ENCODE results near the gene P3H2.
A peak's percentile ranks its signal among the peaks of the same experiment; 100 is the strongest.
"Not testable (repeated sequence)": the region's sequence is repeated elsewhere in the genome, so short reads cannot be mapped to it uniquely, and the experiment has no call there.

P3H2 gene

GRCh38 chr3:190079173-190079572, 41.5 kb downstream of the P3H2 start:
- DNase-seq: not testable (repeated sequence)

DNA sequence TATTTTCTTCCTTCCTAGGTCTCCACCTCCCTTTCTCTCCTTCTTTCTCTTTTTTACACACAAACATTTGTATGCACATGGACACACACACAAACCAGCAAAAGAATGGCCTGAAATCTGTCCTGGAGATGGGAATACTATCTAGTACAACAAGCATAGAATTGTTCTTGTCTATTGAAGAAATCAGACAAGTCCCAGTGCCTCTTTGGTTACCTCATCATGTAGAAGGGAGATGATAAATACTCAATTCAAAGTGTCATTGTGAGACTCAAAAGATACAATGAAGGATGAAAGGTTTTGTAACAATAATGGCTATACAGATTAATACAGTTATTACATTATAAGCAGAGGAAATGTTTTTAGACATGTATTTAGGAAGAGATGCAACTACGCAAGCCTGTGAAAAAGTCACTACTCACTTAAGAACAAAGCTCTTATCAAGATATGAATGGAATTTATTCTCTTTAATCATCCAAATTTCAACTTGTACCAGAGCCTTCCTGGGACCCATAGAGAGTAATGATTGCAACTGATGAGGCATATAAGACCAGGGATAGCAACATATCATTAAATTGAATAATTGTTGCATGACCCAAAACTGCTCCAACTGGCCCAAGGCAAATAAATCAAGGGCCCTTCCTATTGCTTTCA, 43.2 kb downstream of the P3H2 start:
- no peak for DNase-seq

- no peak for DNase-seq
Measured at GRCh38 chr3:190076601-190077394, 43.9 kb downstream of the P3H2 start.

GRCh38 chr3:190076136-190076535, 44.6 kb downstream of the P3H2 start:
- no peak for DNase-seq

GRCh38 chr3:190074817-190075216, 45.9 kb downstream of the P3H2 start:
- DNase-seq: no peak

DNA sequence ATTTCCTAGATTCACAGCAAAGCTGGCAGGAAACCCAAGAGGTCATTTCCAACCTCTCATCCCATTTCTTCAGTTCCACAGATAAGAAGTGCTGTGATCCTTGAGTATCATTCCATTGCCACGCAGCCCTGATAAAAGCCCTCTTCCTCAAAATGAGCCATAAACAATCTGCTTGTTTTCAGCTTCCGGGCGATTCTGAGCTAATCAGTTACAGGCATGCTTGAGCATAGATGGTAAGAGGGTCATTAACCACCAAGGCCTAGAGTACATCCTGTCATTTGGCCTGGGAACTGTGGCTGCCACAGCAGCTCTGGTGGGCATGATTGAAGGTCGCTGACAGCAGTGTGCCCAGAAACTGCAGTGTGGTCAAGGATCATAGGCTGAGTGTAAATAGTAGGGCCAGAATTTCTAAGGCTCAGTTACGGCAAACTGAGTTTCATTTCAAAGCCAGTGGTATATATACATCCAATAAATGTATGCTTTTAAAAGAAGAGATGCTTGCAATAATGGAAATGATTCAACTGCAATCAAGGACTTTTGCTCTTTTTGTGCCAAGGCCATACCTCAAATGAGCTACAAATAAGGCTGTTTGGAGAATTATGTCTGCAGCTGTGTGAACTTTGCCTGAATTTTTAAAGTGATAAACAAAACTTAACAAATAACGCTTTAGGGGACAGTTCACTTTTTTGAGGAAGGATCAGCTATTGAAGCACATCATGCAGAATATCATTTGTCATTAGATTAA, 47.3 kb downstream of the P3H2 start:
- peak; percentile 56 for DNase-seq

GRCh38 chr3:190072856-190073255, 47.8 kb downstream of the P3H2 start:
- DNase-seq: no peak

GRCh38 chr3:190071921-190072320, 48.8 kb downstream of the P3H2 start:
- not testable (repeated sequence) for DNase-seq

- no peak for DNase-seq
Measured at GRCh38 chr3:190070622-190071347, 49.9 kb downstream of the P3H2 start.

- DNase-seq: no peak
Measured at GRCh38 chr3:190065204-190065603, 55.5 kb downstream of the P3H2 start.

DNA sequence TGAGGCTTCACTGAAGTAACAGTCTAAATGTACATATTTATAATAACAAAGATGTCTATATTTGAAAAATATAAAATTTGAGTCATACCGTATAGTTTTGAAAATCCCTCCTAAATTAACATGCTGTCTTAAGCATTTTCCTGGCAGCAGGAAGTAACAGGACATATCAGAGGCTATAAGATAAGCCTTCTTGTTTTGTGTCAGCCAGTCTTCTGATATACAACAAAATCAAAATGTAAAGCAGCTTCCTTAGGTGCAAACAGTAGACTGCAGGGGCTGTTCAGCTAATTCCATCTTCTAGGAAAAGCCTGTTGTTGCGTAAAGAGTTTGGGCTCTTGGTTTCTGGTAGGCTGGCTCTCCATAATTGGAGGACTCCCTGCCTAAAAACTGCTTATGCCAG, 56.0 kb downstream of the P3H2 start:
- DNase-seq: no peak

DNA sequence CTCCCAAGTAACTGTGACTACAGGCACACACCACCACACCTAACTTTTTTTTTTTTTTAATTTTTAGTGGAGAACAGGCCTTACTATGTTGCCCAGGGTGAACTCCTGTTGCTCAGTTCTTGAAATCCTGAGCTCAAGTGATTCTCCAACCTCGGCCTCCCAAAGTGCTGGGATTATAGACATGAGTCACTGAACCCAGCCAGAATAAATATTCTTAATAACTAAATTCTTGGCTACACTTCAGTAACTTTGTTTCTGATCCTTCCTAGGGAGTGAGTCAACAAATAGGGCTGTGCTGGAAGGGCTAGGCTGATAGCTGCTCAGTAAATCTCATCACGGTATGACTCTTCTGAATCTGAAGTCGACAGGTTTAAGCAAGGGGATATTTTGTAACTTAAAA, 56.6 kb downstream of the P3H2 start:
- no peak for DNase-seq

DNA sequence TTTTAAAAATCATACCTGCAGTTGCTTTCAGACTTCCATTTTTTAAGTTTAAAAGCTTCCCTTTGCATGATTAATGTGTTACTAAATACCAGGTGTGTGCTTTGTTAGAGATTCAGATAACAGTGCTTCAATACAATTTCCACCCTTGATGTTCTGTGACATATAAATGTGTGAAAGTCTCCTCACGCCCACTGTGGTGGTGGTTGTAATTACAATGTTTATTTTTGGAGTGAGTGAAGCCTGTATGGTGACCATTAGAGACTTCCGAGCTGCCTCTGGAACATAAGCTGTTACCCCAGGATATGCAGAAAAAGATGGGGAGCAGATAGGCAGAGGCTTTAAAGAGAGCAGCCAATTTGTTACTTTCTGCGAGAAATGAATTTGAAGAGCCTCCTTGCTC, 57.2 kb downstream of the P3H2 start:
- DNase-seq: no peak

DNA sequence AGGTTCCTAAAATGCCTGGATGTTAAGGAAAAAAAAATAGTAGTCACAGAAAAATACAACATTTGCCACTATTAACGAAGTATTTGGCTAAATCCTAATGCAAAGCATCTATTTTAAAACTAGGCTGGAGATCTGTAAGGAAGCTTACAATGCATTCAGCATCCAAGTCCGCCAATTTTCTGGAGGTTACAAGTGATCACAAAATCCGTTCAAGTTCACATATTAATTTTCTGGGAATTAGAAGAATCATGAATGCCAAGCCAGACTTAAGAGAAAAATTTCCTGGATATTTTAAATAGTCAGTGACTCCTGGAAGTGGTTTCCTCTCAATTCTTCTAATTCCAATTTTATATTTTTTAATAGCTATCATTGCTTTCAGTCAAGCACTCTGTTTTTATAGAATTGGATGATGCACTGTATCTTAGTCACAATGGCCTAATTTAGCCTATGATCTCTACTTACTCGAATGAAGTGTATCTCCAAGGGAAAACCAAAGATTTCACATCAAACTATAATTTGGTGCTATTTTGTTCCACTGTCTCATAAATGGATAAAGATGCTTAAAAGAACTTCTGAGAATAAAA, 60.4 kb downstream of the P3H2 start:
- no peak for DNase-seq

GRCh38 chr3:190059242-190059590, 61.5 kb downstream of the P3H2 start:
- no peak for DNase-seq

DNA sequence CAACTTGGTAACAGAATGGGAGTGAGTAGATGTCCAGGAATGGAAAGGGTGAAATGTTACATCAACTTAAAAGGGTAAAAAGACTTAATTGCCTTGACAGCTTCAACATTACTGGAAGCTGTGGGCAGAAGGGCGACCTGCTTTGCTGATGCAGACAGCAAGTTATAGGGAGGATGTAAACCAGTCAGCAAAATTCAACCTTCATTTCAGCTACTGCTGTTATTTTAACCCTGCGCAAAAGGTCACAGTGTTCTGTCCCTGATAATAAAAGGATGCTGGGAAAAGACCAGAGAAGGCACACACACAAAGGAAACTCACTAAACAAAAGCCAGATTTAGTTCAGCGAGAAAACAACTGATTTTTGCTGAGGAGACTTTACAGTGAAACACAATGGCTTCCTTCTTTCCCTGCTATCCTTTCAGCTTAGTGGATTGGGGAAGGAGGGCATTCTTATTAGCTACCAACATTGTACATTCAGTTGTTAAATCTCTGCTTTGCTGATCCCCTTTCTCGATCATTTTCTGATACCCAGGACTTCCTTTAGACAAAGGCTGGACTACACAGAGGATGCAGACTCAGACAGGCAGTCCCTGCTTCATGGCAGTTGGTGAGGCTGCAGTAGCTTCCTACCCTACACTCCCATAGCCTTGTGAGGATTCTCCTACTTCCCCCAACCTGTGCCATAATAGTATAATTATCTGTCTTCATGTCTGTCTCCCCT, 62.0 kb downstream of the P3H2 start:
- no peak for DNase-seq

- DNase-seq: peak; percentile 22
Measured at GRCh38 chr3:190056742-190057141, 64.0 kb downstream of the P3H2 start.

- DNase-seq: no peak
Measured at GRCh38 chr3:190055773-190056172, 64.9 kb downstream of the P3H2 start.

DNA sequence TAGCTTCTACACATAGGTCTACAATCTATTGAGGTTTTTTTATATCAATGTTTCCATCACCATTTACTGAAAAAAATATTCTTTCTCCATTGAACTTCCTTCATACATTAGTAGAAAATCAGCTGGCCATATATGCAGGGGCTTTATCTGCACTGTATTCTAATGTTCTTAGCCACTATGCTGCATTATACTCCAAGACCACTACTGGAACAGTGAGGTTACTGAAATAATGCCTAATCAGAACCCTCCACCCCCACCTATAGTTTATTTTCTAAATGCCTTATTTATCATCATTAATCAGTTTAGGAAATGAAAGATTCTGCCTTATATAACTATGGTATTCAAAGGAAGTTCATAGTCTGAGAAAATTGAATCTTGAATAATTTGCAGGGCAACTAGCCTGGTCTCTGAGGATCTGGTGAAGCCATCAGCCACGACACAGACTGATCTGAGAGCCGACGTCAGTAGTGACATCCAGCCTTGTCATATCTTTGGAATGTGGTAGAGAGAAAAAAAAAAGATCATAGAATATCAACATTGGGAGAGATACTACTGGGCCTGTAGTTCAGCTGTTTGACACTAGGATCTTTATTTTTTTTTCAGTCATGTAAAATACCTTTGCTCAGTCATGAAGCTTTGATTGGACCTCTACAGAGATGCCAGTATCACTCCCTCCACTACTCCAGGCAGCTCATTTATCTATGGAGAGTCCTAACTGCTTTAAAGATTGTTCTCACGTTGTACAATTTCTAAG, 66.6 kb downstream of the P3H2 start:
- no peak for DNase-seq

DNA sequence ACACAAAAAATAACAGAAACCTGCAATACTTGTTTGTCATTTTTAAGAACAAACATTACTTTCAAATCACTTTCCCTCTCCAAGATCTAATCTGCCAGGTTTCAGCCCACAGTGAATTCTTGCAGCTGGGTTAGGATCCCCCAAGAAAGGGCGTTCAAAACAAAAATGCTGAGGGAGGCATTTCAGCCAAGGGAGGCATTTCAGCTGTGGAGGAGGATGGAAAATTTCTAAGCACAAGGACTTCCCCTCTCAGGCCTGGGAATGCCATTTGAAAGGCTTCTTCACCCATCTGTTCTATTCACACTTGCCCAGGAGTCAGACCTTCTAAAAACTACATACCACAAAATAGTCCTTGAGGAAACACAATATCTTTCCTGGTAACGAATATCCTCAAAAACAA, 69.1 kb downstream of the P3H2 start:
- no peak for DNase-seq

- peak; percentile 12 for DNase-seq
Measured at GRCh38 chr3:190048932-190049441, 71.7 kb downstream of the P3H2 start.

Data from OCI-M1 (cell line).